MM.1S (cell line): ENCODE results near the gene WFIKKN1.

Experiments
- DNase-seq: peaks from one replicate; pipeline ENCODE4 v3.0.0-alpha.2; 2015
- H2AFZ ChIP-seq: fragments of 300-600 bp; sonication (generic); 2 replicates; pipeline ENCODE4 v1.6.0; 2016; ENCODE audit warnings: antibody characterized with exemption, low read length
- H3F3A ChIP-seq: fragments of 300-600 bp; sonication (generic); 2 replicates; pipeline ENCODE4 v1.6.1; 2016; ENCODE audit warnings: mild to moderate bottlenecking, antibody characterized with exemption, low read length, moderate library complexity, mixed read lengths; ENCODE audit not compliant: insufficient read depth
- H3K27ac ChIP-seq: fragments of 300-600 bp; sonication (generic); 2 replicates; pipeline ENCODE4 v1.5.1; 2016; ENCODE audit warnings: mild to moderate bottlenecking, low read length
- H3K27me3 ChIP-seq: fragments of 300-600 bp; sonication (generic); replicated peaks from 2 replicates; pipeline ENCODE4 v1.6.0; 2016; ENCODE audit warnings: low read length; ENCODE audit not compliant: insufficient read depth
- H3K36me3 ChIP-seq: fragments of 300-600 bp; sonication (generic); replicated peaks from 2 replicates; pipeline ENCODE4 v1.6.1; 2016; ENCODE audit warnings: mild to moderate bottlenecking, low read length, mixed read lengths; ENCODE audit not compliant: insufficient read depth
- H3K4me1 ChIP-seq: fragments of 300-600 bp; sonication (generic); 2 replicates; pipeline ENCODE4 v1.6.1; 2016; ENCODE audit warnings: low read length, mixed read lengths
- H3K4me2 ChIP-seq: fragments of 300-600 bp; sonication (generic); 2 replicates; pipeline ENCODE4 v1.6.0; 2016; ENCODE audit warnings: low read depth, low read length
- H3K4me3 ChIP-seq: fragments of 300-600 bp; sonication (generic); 2 replicates; pipeline ENCODE4 v1.5.1; 2016; ENCODE audit warnings: low read length, mixed read lengths
- H3K79me2 ChIP-seq: fragments of 300-600 bp; sonication (generic); 2 replicates; pipeline ENCODE4 v1.6.1; 2016; ENCODE audit warnings: mixed run types, low read length, mixed read lengths
- H3K9ac ChIP-seq: fragments of 300-600 bp; sonication (generic); 2 replicates; pipeline ENCODE4 v1.6.1; 2016; ENCODE audit warnings: low read length, mixed read lengths
- H3K9me2 ChIP-seq: fragments of 300-600 bp; sonication (generic); replicated peaks from 2 replicates; pipeline ENCODE4 v1.6.1; 2016; ENCODE audit warnings: mild to moderate bottlenecking, low read length, mixed read lengths; ENCODE audit not compliant: insufficient read depth
- H3K9me3 ChIP-seq: fragments of 300-600 bp; sonication (generic); replicated peaks from 2 replicates; pipeline ENCODE4 v1.6.1; 2016; ENCODE audit warnings: mild to moderate bottlenecking, low read length, mixed read lengths; ENCODE audit not compliant: insufficient read depth
- H4K20me1 ChIP-seq: fragments of 300-600 bp; sonication (generic); 2 replicates; pipeline ENCODE4 v1.6.1; 2016; ENCODE audit warnings: mild to moderate bottlenecking, low read length, moderate library complexity, mixed read lengths; ENCODE audit not compliant: insufficient read depth
- CTCF ChIP-seq: fragments of 300-600 bp; sonication (generic); IDR thresholded peaks from 2 replicates; pipeline ENCODE4 v1.5.1; 2016; ENCODE audit warnings: antibody characterized with exemption, low read length, mixed read lengths
- EZH2 ChIP-seq: fragments of 300-600 bp; sonication (generic); optimal IDR thresholded peaks from 2 replicates; pipeline ENCODE3; 2017; ENCODE audit warnings: low read depth, mild to moderate bottlenecking, antibody characterized with exemption, low read length, mixed read lengths
- EZH2phosphoT487 ChIP-seq: fragments of 300-600 bp; sonication (generic); IDR thresholded peaks from 2 replicates; pipeline ENCODE4 v1.6.1; 2018; ENCODE audit warnings: antibody characterized with exemption, low read length

Gene WFIKKN1

GRCh38 chr16:682493-683395, 52.0 kb downstream of the WFIKKN1 start:
- Histone ChIP-seq H3K79me2 (peaks cover 32% of the 10 kb centered on the region), H3K4me2 (peak overlapping the region; percentile 70; the same call in 1 of the 2 replicates), H3K4me3 (peak overlapping the region; percentile 61; the same call in 1 of the 2 replicates), H3K4me1 (peaks cover 8% of the 10 kb centered on the region; the same call in 1 of the 2 replicates), H3F3A (0 out of 2 replicates have a peak, but pooled peaks cover 4% of the 10 kb centered on the region), H3K27me3 (no peaks in the 10 kb centered on the region), H3K36me3 (no peaks in the 10 kb centered on the region), H2AFZ (no peak overlapping the region), H3K9me3 (no peaks in the 10 kb centered on the region), H3K27ac (no peak overlapping the region), H4K20me1 (no peaks in the 10 kb centered on the region), H3K9ac (no peak overlapping the region), H3K9me2 (no peaks in the 10 kb centered on the region)
- TF ChIP-seq EZH2phosphoT487: no peak
- no peak for TF ChIP-seq CTCF
- no peak for TF ChIP-seq EZH2
- DNase-seq: no peak

GRCh38 chr16:683396-684070, 52.7 kb downstream of the WFIKKN1 start:
- Histone ChIP-seq H3K36me3 (no peaks in the 10 kb centered on the region), H3K9me2 (no peaks in the 10 kb centered on the region), H3F3A (0 out of 2 replicates have a peak, but pooled peaks cover 4% of the 10 kb centered on the region), H3K79me2 (peaks cover 34% of the 10 kb centered on the region), H3K27me3 (no peaks in the 10 kb centered on the region), H3K9ac (peak overlapping the region; percentile 32; the same call in 1 of the 2 replicates), H4K20me1 (no peaks in the 10 kb centered on the region), H3K4me1 (peaks cover 8% of the 10 kb centered on the region; the same call in 1 of the 2 replicates), H3K9me3 (no peaks in the 10 kb centered on the region), H3K27ac (no peak overlapping the region), H2AFZ (no peak overlapping the region), H3K4me3 (peak overlapping the region; percentile 61), H3K4me2 (peak overlapping the region; percentile 70)
- DNase-seq: no peak
- TF ChIP-seq EZH2phosphoT487 (no peak), EZH2 (no peak), CTCF (no peak)
